ENCODE measurements around the gene CNNM3.
"Not testable (repeated sequence)": the region's sequence is repeated elsewhere in the genome, so short reads cannot be mapped to it uniquely, and the experiment has no call there.

CNNM3 gene

GRCh38 chr2:96787411-96787810 lies 28.7 kb upstream of the CNNM3 start:
- peak overlapping the region; percentile 14 for H3K27ac ChIP-seq (ENCODE audit: low read length)
- H3K36me3 ChIP-seq (ENCODE audit: control insufficient read depth in 1 of 2, insufficient read depth in 2 of 2, low read length in 2 of 2): no peaks in the 10 kb centered on the region
- H3K9me3 ChIP-seq (ENCODE audit: control insufficient read depth in 1 of 2, low read length in 2 of 2): no peaks in the 10 kb centered on the region

GRCh38 chr2:96788442-96789244 lies 27.4 kb upstream of the CNNM3 start:
- Histone ChIP-seq H3K27ac (ENCODE audit: low read length) (no peak overlapping the region), H3K36me3 (ENCODE audit: control insufficient read depth in 1 of 2, insufficient read depth in 2 of 2, low read length in 2 of 2) (no peaks in the 10 kb centered on the region), H3K9me3 (ENCODE audit: control insufficient read depth in 1 of 2, low read length in 2 of 2) (no peaks in the 10 kb centered on the region), H3K4me3 (ENCODE audit: low read depth in 1 of 2, low read length in 2 of 2) (no peak overlapping the region), H3K4me1 (ENCODE audit: control insufficient read depth in 1 of 2, insufficient read depth in 2 of 2, low read length in 2 of 2) (peaks cover 7 to 20% of the 10 kb centered on the region in 2 donors), H3K27me3 (ENCODE audit: low read depth, low read length) (no peaks in the 10 kb centered on the region)

More at GRCh38 chr2:96787411-96787810, 28.7 kb upstream of the CNNM3 start:
- H3K4me3 ChIP-seq (ENCODE audit: low read depth in 1 of 2, low read length in 2 of 2): no peak overlapping the region
- H3K4me1 ChIP-seq (ENCODE audit: control insufficient read depth in 1 of 2, insufficient read depth in 2 of 2, low read length in 2 of 2): peaks cover 7 to 20% of the 10 kb centered on the region in 2 donors
- no peaks in the 10 kb centered on the region for H3K27me3 ChIP-seq (ENCODE audit: low read depth, low read length)

GRCh38 chr2:96789245-96789617 lies 26.8 kb upstream of the CNNM3 start:
- Histone ChIP-seq H3K36me3 (ENCODE audit: control insufficient read depth in 1 of 2, insufficient read depth in 2 of 2, low read length in 2 of 2) (no peaks in the 10 kb centered on the region), H3K27me3 (ENCODE audit: low read depth, low read length) (no peaks in the 10 kb centered on the region), H3K4me1 (ENCODE audit: control insufficient read depth in 1 of 2, insufficient read depth in 2 of 2, low read length in 2 of 2) (peaks cover 7 to 20% of the 10 kb centered on the region in 2 donors), H3K9me3 (ENCODE audit: control insufficient read depth in 1 of 2, low read length in 2 of 2) (no peaks in the 10 kb centered on the region), H3K4me3 (ENCODE audit: low read depth in 1 of 2, low read length in 2 of 2) (no peak overlapping the region), H3K27ac (ENCODE audit: low read length) (no peak overlapping the region)

- Histone ChIP-seq H3K36me3 (ENCODE audit: control insufficient read depth in 1 of 2, insufficient read depth in 2 of 2, low read length in 2 of 2) (peaks cover 0 to 8% of the 10 kb centered on the region in 2 donors), H3K4me3 (ENCODE audit: low read depth in 1 of 2, low read length in 2 of 2) (no peak overlapping the region), H3K27ac (ENCODE audit: low read length) (no peak overlapping the region), H3K4me1 (ENCODE audit: control insufficient read depth in 1 of 2, insufficient read depth in 2 of 2, low read length in 2 of 2) (peaks cover 7 to 12% of the 10 kb centered on the region in 2 donors), H3K9me3 (ENCODE audit: control insufficient read depth in 1 of 2, low read length in 2 of 2) (no peaks in the 10 kb centered on the region), H3K27me3 (ENCODE audit: low read depth, low read length) (no peaks in the 10 kb centered on the region)
Observed at GRCh38 chr2:96792772-96793749, 23.0 kb upstream of the CNNM3 start.

GRCh38 chr2:96795076-96795475 lies 21.0 kb upstream of the CNNM3 start:
- H3K9me3 ChIP-seq (ENCODE audit: control insufficient read depth in 1 of 2, low read length in 2 of 2): no peaks in the 10 kb centered on the region
- H3K36me3 ChIP-seq (ENCODE audit: control insufficient read depth in 1 of 2, insufficient read depth in 2 of 2, low read length in 2 of 2): peaks cover 4 to 27% of the 10 kb centered on the region in 2 donors
- H3K4me3 ChIP-seq (ENCODE audit: low read depth in 1 of 2, low read length in 2 of 2): no peak overlapping the region
- no peaks in the 10 kb centered on the region for H3K27me3 ChIP-seq (ENCODE audit: low read depth, low read length)
- no peak overlapping the region for H3K27ac ChIP-seq (ENCODE audit: low read length)
- H3K4me1 ChIP-seq (ENCODE audit: control insufficient read depth in 1 of 2, insufficient read depth in 2 of 2, low read length in 2 of 2): no peaks in the 10 kb centered on the region

GRCh38 chr2:96796497-96796896 lies 19.6 kb upstream of the CNNM3 start:
- not testable (repeated sequence) for H3K9me3 ChIP-seq (ENCODE audit: control insufficient read depth in 1 of 2, low read length in 2 of 2); H3K4me3 ChIP-seq (ENCODE audit: low read depth in 1 of 2, low read length in 2 of 2); H3K27ac ChIP-seq (ENCODE audit: low read length); H3K4me1 ChIP-seq (ENCODE audit: control insufficient read depth in 1 of 2, insufficient read depth in 2 of 2, low read length in 2 of 2); H3K27me3 ChIP-seq (ENCODE audit: low read depth, low read length)
- peaks cover 4 to 29% of the 10 kb centered on the region in 2 donors for H3K36me3 ChIP-seq (ENCODE audit: control insufficient read depth in 1 of 2, insufficient read depth in 2 of 2, low read length in 2 of 2)

GRCh38 chr2:96797066-96797625 lies 18.9 kb upstream of the CNNM3 start:
- Histone ChIP-seq H3K9me3 (ENCODE audit: control insufficient read depth in 1 of 2, low read length in 2 of 2) (no peaks in the 10 kb centered on the region), H3K36me3 (ENCODE audit: control insufficient read depth in 1 of 2, insufficient read depth in 2 of 2, low read length in 2 of 2) (peaks cover 4 to 30% of the 10 kb centered on the region in 2 donors), H3K4me1 (ENCODE audit: control insufficient read depth in 1 of 2, insufficient read depth in 2 of 2, low read length in 2 of 2) (peaks cover 0 to 5% of the 10 kb centered on the region in 2 donors)

GRCh38 chr2:96798733-96799622 lies 17.1 kb upstream of the CNNM3 start:
- H3K36me3 ChIP-seq (ENCODE audit: control insufficient read depth in 1 of 2, insufficient read depth in 2 of 2, low read length in 2 of 2): peaks cover 4 to 36% of the 10 kb centered on the region in 2 donors
- H3K27me3 ChIP-seq (ENCODE audit: low read depth, low read length): no peaks in the 10 kb centered on the region
- H3K4me1 ChIP-seq (ENCODE audit: control insufficient read depth in 1 of 2, insufficient read depth in 2 of 2, low read length in 2 of 2): peaks cover 0 to 5% of the 10 kb centered on the region in 2 donors
- H3K4me3 ChIP-seq (ENCODE audit: low read depth in 1 of 2, low read length in 2 of 2): no peak overlapping the region
- H3K27ac ChIP-seq (ENCODE audit: low read length): no peak overlapping the region
- H3K9me3 ChIP-seq (ENCODE audit: control insufficient read depth in 1 of 2, low read length in 2 of 2): no peaks in the 10 kb centered on the region

More at GRCh38 chr2:96797066-96797625, 18.9 kb upstream of the CNNM3 start:
- Histone ChIP-seq H3K27me3 (ENCODE audit: low read depth, low read length) (no peaks in the 10 kb centered on the region), H3K4me3 (ENCODE audit: low read depth in 1 of 2, low read length in 2 of 2) (no peak overlapping the region), H3K27ac (ENCODE audit: low read length) (no peak overlapping the region)

GRCh38 chr2:96799623-96799935 lies 16.5 kb upstream of the CNNM3 start:
- Histone ChIP-seq H3K4me1 (ENCODE audit: control insufficient read depth in 1 of 2, insufficient read depth in 2 of 2, low read length in 2 of 2) (peaks cover 0 to 5% of the 10 kb centered on the region in 2 donors), H3K36me3 (ENCODE audit: control insufficient read depth in 1 of 2, insufficient read depth in 2 of 2, low read length in 2 of 2) (peaks cover 4 to 36% of the 10 kb centered on the region in 2 donors)

GRCh38 chr2:96800061-96801004 lies 15.7 kb upstream of the CNNM3 start:
- Histone ChIP-seq H3K27ac (ENCODE audit: low read length) (no peak overlapping the region), H3K36me3 (ENCODE audit: control insufficient read depth in 1 of 2, insufficient read depth in 2 of 2, low read length in 2 of 2) (peaks cover 4 to 36% of the 10 kb centered on the region in 2 donors), H3K4me3 (ENCODE audit: low read depth in 1 of 2, low read length in 2 of 2) (no peak overlapping the region), H3K4me1 (ENCODE audit: control insufficient read depth in 1 of 2, insufficient read depth in 2 of 2, low read length in 2 of 2) (peaks cover 0 to 5% of the 10 kb centered on the region in 2 donors), H3K27me3 (ENCODE audit: low read depth, low read length) (no peaks in the 10 kb centered on the region), H3K9me3 (ENCODE audit: control insufficient read depth in 1 of 2, low read length in 2 of 2) (no peaks in the 10 kb centered on the region)

More at GRCh38 chr2:96799623-96799935, 16.5 kb upstream of the CNNM3 start:
- Histone ChIP-seq H3K4me3 (ENCODE audit: low read depth in 1 of 2, low read length in 2 of 2) (no peak overlapping the region), H3K9me3 (ENCODE audit: control insufficient read depth in 1 of 2, low read length in 2 of 2) (no peaks in the 10 kb centered on the region), H3K27ac (ENCODE audit: low read length) (no peak overlapping the region), H3K27me3 (ENCODE audit: low read depth, low read length) (no peaks in the 10 kb centered on the region)

Data from muscle layer of duodenum (tissue), 2 donors.